GM19023 (cell line): ENCODE results near the gene MCU.

Experiments
- ATAC-seq: cut with Tn5 transposase; IDR thresholded peaks from one replicate; pipeline ENCODE4 v1.9.1; 2021; ENCODE audit warnings: mild to moderate bottlenecking, moderate library complexity; ENCODE audit not compliant: unreplicated experiment

Gene MCU

GRCh38 chr10:72831696-72832409, 139.9 kb downstream of the MCU start:
- ATAC-seq, result no peak

- ATAC-seq, result no peak
Measured at GRCh38 chr10:72832701-72833100, 140.8 kb downstream of the MCU start.

- ATAC-seq, result no peak
Measured at GRCh38 chr10:72834183-72834825, 142.4 kb downstream of the MCU start.

GRCh38 chr10:72840319-72840718, 148.4 kb downstream of the MCU start:
- ATAC-seq, result no peak

GRCh38 chr10:72841487-72841886, 149.5 kb downstream of the MCU start:
- ATAC-seq, result no peak

- ATAC-seq, result no peak
Measured at GRCh38 chr10:72842164-72842563, 150.2 kb downstream of the MCU start.

- no peak for ATAC-seq
Measured at GRCh38 chr10:72846238-72846637, 154.3 kb downstream of the MCU start.

GRCh38 chr10:72847681-72848080, 155.7 kb downstream of the MCU start:
- no peak for ATAC-seq

- no peak for ATAC-seq
Measured at GRCh38 chr10:72850861-72851260, 158.9 kb downstream of the MCU start.

GRCh38 chr10:72851509-72851908, 159.6 kb downstream of the MCU start:
- no peak for ATAC-seq

- no peak for ATAC-seq
Measured at GRCh38 chr10:72852508-72852907, 160.6 kb downstream of the MCU start.

- no peak for ATAC-seq
Measured at GRCh38 chr10:72855129-72855528, 163.2 kb downstream of the MCU start.

- no peak for ATAC-seq
Measured at GRCh38 chr10:72855790-72856189, 163.8 kb downstream of the MCU start.

- ATAC-seq, result no peak
Measured at GRCh38 chr10:72858067-72858466, 166.1 kb downstream of the MCU start.

- ATAC-seq, result no peak
Measured at GRCh38 chr10:72862957-72863356, 171.0 kb downstream of the MCU start.

- no peak for ATAC-seq
Measured at GRCh38 chr10:72875250-72876055, 183.5 kb downstream of the MCU start.

GRCh38 chr10:72879245-72879644, 187.3 kb downstream of the MCU start:
- ATAC-seq, result no peak

GRCh38 chr10:72881291-72881690, 189.3 kb downstream of the MCU start:
- ATAC-seq, result no peak

GRCh38 chr10:72883861-72884260, 191.9 kb downstream of the MCU start:
- ATAC-seq, result no peak

- no peak for ATAC-seq
Measured at GRCh38 chr10:72885953-72886352, 194.0 kb downstream of the MCU start.

- no peak for ATAC-seq
Measured at GRCh38 chr10:72886621-72887020, 194.7 kb downstream of the MCU start.

- ATAC-seq, result no peak
Measured at GRCh38 chr10:72887043-72887442, 195.1 kb downstream of the MCU start.
